ENCODE results near the gene TUT1.

TUT1 gene

DNA sequence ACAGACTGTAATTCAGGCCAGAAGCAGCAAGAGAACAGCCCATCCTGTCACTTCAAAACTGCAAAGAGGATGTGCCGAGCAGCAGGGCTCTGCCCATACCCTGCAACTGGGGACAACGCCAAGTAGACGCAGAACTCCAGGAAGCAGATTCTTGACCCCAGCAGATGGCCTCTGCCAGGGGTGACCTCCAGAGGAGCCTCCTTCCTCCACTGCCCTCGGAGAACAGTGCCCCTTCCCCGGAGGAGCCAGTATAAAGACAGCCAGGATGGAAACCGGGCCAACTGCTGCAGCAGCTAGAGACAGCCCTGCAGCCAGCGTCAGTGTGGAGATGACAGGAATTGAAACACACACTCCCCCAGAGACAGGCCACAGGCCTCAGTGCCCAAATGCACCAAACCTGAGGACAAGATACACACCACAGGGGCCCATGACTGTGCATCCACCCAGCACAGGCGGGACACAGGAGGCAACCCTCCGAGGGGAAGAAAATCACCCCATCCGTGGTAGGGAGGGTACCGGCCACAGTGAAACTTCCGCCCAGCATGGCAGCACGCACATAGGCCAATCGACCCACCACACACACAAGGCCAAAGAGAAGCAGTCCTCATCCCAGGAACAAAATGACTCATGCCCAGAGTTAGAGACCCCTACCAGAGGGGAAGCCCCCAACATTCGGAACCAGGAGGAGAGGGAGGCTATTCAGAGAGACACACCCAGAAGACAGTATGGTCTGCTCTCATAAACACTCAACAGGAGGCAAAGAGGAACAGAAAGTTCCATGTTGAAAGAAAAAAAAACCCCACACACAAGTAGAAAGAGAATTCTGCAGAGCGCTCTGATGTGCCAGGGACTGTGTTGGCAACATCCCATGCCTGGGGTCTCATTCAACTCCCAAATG lies 50.3 kb downstream of the TUT1 start:
- TF ChIP-seq CTCF (IDR thresholded peaks at IDR 0.05; ENCODE audit: borderline replicate concordance, insufficient read depth, low read depth, low read length), result no peak
- peak overlapping the region; percentile 12 for H3K4me3 ChIP-seq (ENCODE audit: low read depth, low read length)

DNA sequence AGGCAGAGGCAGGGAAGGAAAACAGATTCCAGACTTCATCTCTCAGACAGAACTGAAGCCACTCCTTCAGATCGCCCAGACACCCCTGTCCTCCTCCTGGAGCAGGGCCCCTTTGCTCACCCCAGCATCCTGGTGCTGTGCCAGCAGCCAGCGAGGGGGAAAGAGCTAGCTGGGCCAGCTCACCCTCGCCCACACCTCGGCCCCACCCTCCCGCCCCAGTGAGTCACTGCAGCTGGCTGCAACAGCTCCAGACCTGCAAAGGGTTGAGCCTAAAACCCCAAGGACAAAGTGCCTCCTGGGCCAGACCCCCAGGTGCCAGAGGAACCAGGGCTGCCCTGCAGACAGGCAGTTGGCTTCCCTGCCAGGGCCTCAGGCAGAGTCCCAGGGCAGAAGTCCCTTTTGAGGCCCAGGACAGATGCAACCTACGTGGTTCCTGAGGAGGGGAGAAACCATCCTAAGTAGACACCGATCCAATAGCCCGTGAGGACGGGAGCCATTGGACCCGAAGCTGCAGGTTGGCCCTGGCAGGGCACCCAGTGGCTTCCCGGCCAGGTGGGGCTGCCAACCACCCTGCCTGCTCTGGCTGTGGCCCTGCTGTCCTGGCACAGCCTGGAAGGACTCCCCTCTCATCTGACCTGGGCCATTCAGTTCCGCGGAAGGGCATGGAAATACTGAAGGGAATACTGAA lies 51.9 kb downstream of the TUT1 start:
- TF ChIP-seq CTCF (IDR thresholded peaks at IDR 0.05; ENCODE audit: borderline replicate concordance, insufficient read depth, low read depth, low read length), result no peak
- H3K4me3 ChIP-seq (ENCODE audit: low read depth, low read length), result no peak overlapping the region

DNA sequence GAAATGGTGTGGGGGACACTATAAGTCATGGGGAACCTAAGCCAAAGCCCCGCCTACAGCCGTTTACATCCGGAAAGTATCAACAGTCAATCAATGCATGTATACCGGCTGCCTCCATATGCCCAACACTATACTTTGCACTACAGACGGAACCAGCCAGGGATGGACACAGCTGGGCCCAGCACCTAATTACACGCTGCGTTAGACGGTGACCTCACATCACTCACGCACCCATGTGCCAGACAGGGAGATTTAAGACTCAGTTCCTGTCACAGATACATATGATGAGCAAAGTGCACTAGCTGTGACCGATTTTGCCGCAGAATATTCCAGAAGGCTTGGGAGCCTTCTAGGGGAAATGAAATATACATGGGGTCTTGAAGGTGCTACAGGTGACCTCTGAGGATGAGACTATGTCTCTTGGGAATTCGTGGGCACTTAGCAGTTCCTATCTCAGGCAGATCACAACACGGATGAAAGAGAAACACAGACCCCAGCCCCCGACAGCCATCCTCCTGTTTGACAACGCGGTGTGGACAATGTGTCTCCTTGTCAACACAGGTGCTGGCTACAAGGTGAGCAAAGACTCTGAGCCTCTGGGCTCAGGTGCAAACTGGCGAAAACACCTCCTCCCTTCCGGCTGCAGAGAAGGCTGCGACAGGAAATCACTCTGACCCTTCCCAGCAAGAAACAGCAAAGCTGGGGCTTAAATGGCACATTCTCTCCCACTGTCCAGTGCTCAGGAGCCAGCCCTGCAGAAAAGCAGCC lies 52.7 kb downstream of the TUT1 start:
- no peak overlapping the region for H3K4me3 ChIP-seq (ENCODE audit: low read depth, low read length)
- TF ChIP-seq CTCF (IDR thresholded peaks at IDR 0.05; ENCODE audit: borderline replicate concordance, insufficient read depth, low read depth, low read length), result no peak

DNA sequence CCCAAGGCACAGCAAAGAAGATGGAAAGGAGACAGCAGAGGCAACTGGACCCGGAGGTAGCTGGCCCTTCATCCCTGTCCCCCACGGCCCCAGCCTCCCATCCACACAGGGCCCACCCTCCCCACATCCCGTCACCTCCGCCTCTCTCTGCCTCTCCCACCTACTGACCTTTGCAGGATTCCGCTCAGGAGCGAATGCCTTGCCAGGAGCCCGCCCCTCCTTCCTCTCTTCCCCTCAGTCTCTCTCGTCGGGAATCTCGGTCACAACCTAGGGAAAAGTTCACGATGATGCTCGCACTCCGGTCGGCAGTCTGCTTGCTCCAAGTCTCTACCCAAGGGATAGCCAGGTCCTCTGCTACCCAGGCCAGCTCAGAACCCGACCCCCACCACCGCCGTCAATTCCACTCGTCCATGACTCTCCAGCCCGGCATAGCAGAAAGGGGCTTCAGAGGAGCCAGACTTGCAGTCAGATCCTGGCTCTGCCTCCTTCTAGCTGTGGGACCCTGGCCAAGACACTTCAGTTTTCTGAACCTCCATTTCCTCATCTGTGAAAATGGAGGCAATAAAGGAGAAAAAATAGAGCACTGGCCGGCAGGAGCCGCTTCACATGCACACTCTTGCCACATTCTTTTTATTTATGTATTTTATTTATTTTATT lies 54.9 kb downstream of the TUT1 start:
- no peak overlapping the region for H3K4me3 ChIP-seq (ENCODE audit: low read depth, low read length)
- no peak for TF ChIP-seq CTCF (IDR thresholded peaks at IDR 0.05; ENCODE audit: borderline replicate concordance, insufficient read depth, low read depth, low read length)

DNA sequence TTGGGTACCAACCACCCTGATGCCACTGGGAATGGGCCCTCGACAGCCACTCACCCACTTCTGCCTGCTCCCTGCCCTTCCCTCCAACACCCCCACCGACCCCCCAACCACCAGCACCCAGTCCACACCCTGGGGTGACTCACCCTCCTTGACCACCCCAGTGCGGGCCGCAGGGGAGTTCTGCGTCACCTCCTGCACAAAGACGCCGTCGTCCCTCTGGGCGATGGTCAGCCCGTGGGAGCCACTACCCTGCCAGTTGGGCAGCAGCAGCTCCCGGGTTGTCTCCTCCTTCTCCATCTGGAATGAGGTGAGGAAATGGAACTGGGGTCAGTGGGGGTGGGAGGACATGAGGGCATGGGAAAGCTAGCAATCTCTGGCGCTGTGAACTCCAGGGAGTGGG lies 55.5 kb downstream of the TUT1 start:
- no peak for TF ChIP-seq CTCF (IDR thresholded peaks at IDR 0.05; ENCODE audit: borderline replicate concordance, insufficient read depth, low read depth, low read length)
- no peak overlapping the region for H3K4me3 ChIP-seq (ENCODE audit: low read depth, low read length)

DNA sequence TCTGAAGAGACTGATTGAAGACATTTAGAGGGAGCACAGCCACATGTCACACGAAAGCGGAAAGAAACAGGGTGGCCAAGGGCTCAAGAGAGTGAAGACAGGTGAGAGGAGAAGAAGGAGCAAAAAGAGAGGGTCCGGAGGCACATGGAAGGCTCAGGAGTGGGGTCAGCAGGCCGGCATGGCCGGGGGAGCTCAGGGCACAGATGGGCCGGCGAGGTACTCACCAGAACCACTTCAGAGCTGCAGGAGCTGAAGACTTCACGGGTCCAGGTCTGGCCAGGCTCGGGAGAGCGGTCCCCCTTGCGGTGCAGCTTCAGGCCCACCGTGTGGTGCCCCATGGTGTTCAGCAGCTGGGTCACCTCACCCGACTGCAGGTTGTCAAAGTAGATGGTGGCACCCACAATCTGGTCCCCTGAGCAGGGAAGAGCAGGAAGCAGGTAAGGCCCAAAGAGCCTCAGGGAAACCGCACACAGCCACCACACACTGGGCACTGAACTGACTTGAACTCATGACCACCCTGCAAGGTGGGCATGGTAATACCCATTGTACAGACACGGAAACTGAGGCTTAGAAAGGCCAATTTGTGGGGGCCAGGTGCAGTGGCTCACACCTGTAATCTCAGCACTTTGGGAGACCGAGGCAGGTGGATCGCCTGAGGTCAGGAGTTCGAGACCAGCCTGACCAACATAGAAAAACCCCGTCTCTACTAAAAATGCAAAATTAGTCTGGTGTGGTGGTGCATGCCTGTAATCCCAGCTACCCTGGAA lies 56.4 kb downstream of the TUT1 start:
- TF ChIP-seq CTCF (IDR thresholded peaks at IDR 0.05; ENCODE audit: borderline replicate concordance, insufficient read depth, low read depth, low read length), result no peak
- H3K4me3 ChIP-seq (ENCODE audit: low read depth, low read length), result no peak overlapping the region
